ENCODE results near the gene AK2. TPM values are rescaled to one million over a fixed set of nuclear protein-coding genes. Genes with fewer than 3 reads are reported as not detected.
"Not testable (repeated sequence)": the region's sequence is repeated elsewhere in the genome, so short reads cannot be mapped to it uniquely, and the experiment has no call there.

The AK2 gene
- polyA plus RNA-seq, 1 donor: 236 TPM

- no peak for DNase-seq
These were observed 11.5 kb downstream of the AK2 start for GRCh38 chr1:33025180-33025569.

DNA sequence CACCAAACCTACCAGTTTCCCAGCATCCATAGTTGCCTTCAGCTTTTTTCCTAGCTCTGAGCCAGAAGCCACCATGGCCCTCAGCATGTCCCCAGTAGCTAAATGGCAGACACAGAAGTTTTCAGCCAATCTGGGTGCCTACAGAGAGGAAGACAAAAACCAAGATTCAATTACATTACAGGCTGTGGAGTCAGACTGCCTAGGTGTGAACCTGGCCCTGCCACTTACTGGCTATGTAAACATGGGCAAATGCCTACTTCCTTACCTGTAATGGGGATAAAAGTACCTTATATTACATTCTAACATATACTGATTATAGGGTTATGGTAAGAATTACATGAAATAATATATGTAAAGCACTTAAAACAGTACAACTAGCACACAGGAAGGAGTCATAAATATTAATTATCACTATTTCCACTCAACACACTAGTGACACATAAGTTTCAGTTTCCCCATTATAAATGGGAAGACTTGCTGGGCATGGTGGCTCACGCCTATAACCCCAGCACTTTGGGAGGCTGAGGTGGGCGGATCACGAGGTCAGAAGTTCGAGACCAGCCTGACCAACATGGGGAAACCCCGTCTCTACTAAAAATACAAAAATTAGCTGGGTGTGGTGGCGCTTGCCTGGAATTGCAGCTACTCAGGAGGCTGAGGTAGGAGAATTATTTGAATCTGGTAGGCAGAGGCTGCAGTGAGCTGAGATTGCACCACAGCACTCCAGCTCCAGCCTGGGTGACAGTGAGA lies 12.1 kb downstream of the AK2 start:
- not testable (repeated sequence) for DNase-seq

DNA sequence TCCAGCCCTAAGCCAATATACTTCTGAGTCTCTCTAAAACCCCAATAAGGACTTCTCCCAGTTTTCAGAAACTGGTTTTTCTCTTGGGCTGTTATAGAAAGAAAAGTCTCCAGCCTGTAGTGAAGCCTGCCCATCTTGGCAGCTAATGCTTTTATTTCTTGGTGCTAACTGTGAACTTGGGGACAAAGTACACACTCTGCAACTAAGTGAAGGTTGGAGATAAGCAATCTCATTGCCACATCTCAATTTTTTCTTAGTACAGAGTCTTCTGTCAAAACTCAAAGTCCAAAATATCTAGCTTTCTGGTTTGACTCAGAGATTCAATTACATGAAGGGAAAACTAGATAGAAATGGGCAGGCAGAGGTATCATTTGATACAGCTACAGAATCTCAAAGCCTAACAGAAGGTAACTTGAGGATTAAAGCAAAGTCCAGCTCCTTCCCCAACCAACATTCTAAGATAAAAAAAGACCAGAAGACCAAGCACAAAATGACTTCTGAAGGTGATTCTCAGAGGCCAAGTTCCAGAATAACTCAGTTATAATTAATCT lies 14.0 kb downstream of the AK2 start:
- no peak for DNase-seq

GRCh38 chr1:33021567-33022431 lies 14.9 kb downstream of the AK2 start:
- no peak for DNase-seq

DNA sequence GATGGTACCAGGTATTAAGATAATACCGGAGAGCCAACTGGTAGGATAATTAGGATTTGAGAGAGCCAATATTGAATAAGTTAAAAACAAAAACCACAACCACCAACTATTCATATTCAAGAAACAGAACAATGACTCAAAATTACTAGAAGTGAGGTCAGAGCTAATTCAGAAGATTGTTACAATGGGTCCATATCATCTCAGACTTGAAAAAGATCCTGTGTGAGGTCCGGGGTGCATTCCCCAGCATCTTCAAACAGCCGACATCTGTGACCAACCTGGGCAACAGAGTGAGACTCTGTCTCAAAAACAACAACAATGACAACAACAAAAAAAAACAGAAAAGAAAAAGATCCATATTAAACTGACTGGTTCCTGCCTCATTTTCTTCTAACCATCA lies 18.6 kb downstream of the AK2 start:
- no peak for DNase-seq

- DNase-seq: no peak
These were observed 19.5 kb downstream of the AK2 start for GRCh38 chr1:33017175-33017574.

DNA sequence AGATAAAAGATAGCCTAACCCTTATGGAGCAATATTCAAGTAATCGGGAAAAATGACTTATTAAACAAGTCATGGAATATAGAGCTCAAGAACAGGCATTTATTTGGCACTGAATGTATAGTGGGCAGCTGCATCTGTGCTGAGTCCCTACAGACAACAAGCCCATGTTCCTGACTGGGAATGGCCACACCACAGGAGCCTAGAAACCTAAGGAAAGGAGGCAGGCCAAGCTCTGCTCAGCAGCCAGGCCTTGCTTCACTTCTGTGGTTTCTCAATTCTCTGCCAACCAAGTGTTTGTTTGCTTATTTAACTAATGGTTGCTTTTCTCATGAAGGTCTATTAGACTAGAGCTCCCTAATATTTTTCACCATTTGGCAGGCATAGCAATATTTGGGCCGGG lies 21.5 kb downstream of the AK2 start:
- no peak for DNase-seq

GRCh38 chr1:33014464-33015163 lies 22.1 kb downstream of the AK2 start:
- no peak for DNase-seq

DNA sequence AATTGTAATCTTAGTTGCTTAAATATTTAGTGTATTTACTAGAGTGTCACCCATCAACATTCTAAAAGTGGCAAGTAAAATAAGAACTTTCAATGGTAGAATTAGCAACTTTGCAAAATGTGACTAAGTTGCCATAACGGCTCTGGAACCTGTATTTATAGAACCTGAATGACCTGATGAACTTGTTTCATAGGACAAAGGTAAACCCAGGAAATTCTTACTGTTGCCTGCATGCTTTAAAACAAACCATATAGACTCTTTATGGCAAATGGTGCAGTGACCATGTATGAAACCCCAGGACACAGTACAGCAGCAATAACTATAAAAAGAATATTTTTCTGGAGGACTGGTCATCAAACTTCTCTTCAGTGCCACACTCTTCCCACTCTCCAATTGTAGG lies 22.9 kb downstream of the AK2 start:
- DNase-seq: no peak

DNA sequence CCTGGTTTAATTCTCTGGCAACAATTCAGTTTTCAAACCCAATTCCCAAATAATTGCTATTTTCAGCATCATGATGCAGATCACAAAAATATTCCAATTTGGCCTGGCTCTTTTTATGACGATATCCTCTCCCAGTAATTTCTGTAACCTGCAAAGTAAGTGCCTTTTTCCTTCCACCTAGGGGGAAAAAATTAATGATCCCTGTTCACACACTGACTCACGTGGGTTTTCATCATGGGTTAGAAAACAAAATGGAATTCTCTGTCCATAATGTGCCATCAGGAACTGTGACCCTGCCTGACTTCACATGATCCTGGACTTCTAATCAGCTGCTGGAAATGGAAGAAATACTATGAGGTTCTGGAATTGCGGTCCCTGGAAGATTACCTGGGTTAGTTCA lies 24.5 kb downstream of the AK2 start:
- DNase-seq: no peak

GRCh38 chr1:33010932-33011731 lies 25.6 kb downstream of the AK2 start:
- DNase-seq: no peak

GRCh38 chr1:33009561-33009960 lies 27.1 kb downstream of the AK2 start:
- no peak for DNase-seq

DNA sequence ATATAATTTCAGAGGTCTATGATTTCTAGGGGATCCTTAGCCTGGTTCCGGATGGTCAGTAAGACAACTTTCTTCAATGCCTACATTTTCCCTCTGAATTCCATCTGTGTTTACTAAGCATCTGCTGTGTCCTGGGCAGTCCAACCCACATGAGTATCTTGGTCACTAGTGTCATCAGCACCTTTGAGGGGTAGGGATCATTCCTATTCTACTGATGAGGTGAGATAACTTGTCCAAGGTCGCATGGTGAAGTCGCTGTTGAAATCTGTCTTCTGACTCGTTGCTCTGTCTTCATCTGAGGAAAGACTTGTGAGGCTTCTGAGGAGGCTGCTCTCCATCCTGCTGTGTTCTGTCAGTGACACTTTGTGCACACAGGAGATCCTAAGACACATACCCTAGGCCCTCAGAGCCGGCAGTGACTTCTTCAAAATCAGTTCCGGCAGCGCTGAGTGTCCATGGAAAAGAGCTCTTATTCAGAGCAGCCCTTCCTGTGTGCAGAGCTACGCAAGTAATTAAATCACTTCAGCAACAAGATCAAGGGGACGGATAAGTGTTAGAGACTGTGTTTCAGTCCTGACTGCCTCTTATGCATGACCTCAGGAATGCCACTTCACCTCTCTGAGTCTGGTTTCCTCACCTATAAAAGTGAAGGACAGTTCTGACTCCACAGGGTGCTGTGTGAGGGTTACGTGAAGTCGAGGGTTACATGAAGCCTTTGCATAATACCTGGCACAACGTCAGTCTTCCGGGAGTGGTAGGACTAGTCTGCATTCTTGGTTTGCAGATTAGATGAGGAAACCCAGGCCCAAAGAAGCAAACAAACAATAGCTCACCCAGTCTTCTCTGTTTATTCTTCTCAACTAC lies 28.4 kb downstream of the AK2 start:
- no peak for DNase-seq

DNA sequence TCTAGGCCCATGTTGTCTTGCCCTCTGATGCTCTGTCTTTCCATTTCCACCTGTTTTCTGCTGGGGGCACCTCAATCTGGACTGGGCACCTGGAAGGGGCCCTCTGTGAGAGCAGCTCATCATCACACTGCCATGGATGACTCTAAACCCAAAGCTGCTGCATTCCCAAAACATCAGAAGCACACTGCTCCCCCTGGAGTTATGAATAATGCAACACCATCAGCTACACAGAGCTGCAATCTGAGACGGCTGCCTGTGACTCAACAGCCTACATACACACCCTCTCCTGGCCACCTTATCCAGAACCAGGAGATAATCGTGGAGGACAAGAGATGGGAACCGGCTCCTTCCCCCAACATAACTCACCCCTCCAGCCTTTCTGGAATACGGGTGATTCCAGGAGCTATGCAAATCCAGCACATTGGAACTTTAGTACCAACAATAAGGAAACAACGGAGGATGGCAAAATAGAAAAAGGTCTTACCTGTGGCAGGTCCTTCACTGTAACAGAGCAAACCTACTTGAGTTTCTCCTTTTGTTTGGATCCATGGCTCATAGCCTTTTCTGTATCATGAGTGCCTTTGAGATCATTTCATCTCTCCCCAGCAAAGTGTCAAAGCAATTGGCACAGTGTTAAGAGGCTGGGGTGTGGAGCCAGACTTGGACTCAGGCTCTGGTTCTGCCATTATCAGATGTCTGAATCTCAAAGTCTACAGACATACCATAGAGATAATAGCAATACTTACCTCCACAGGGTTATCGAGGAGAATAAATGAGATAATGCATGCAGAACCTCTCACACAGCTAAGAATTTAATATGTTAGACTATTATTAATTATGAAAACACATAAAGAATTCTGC lies 29.3 kb downstream of the AK2 start:
- peak; percentile 35 for DNase-seq

- DNase-seq: no peak
These were observed 30.8 kb downstream of the AK2 start for GRCh38 chr1:33005838-33006421.

GRCh38 chr1:33005117-33005837 lies 31.4 kb downstream of the AK2 start:
- DNase-seq: no peak

DNA sequence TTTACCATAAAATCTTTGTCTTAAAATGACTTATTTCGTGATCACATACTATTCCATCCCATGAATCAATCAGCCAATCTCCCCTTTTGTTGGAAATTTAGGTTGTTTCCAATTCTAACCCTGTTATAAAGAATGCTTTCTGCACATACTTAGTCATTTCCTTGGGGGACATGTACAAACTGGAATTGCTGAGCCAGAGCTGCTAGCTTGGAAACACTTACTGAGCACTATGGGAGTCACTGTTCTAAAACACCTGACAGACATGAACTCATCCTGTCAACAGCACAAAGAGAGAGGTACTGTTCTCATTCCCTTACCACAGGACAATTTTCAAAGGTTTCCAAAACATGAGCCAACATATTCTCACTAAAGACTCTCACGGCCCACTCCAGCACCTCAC lies 32.1 kb downstream of the AK2 start:
- no peak for DNase-seq

GRCh38 chr1:33003657-33004056 lies 33.0 kb downstream of the AK2 start:
- no peak for DNase-seq

DNA sequence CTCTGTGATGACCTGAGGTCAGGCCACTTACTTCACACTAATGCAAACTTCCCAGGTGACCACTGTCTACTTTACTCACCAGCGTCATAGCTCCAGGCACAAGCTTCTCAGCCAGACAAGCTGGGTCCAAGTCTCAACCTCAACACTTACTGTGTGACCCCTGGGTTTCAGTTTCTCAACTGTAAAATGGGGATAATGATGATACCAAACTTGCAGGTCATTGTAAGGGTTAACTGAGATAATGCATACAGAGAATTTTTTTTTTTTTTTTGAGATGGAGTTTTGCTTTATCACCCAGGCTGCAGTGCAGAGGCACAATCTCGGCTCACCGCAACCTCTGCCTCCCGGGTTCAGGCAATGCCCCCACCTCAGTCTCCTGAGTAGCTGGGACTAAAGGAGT lies 34.7 kb downstream of the AK2 start:
- no peak for DNase-seq

All from left kidney (tissue), 2 donors.